HepG2 (cell line): ENCODE data around the gene AUH.

Source experiments
- BHLHE40 ChIP-seq: IDR thresholded peaks from 2 replicates; pipeline ENCODE4 v1.6.1; 2011; ENCODE audit warnings: low read length, improper control_type of control experiment
- CAMTA2 ChIP-seq: sonication (generic); formaldehyde crosslinking; IDR thresholded peaks from 2 replicates; pipeline ENCODE4 v1.4.0; 2020; ENCODE audit warnings: mild to moderate bottlenecking, missing genetic modification reagents, borderline replicate concordance
- EZH2 ChIP-seq: conservative IDR thresholded peaks from 2 replicates; pipeline ENCODE4 v1.6.1; 2012; ENCODE audit warnings: mild to moderate bottlenecking, low read depth, low read length, moderate library complexity
- GFI1 ChIP-seq: sonication (generic); formaldehyde crosslinking; IDR thresholded peaks from 2 replicates; pipeline ENCODE4 v1.5.0; 2020; ENCODE audit warnings: missing genetic modification reagents, mild to moderate bottlenecking, borderline replicate concordance
- JUNB ChIP-seq: sonication (generic); formaldehyde crosslinking; IDR thresholded peaks from 2 replicates; pipeline ENCODE4 v1.8.0; 2022; ENCODE audit warnings: missing genetic modification reagents, mild to moderate bottlenecking, borderline replicate concordance
- KDM1A ChIP-seq: IDR thresholded peaks from 2 replicates; pipeline ENCODE4 v1.6.1; 2016; ENCODE audit warnings: missing compliant biosample characterization
- KLF15 ChIP-seq: sonication (generic); formaldehyde crosslinking; IDR thresholded peaks from 2 replicates; pipeline ENCODE4 v1.8.1; 2023; ENCODE audit warnings: borderline replicate concordance, mild to moderate bottlenecking, inconsistent platforms, missing genetic modification reagents, mixed read lengths
- KLF6 ChIP-seq: IDR thresholded peaks from 2 replicates; pipeline ENCODE4 v1.8.0; 2016; ENCODE audit warnings: missing biosample characterization, missing genetic modification reagents
- PAXIP1 ChIP-seq: sonication (generic); formaldehyde crosslinking; conservative IDR thresholded peaks from 2 replicates; pipeline ENCODE4 v1.4.0; 2020; ENCODE audit warnings: mild to moderate bottlenecking, missing genetic modification reagents, moderate library complexity
- POLR2A ChIP-seq, 2 experiments: IDR thresholded peaks; 2 replicates each; pipeline ENCODE4 v1.6.1; 2011; ENCODE audit warnings: low read depth in 2 of 2, low read length in 2 of 2, mild to moderate bottlenecking in 1 of 2, moderate library complexity in 1 of 2; ENCODE audit not compliant: insufficient read depth in 1 of 2
- SP2 ChIP-seq: sonication (generic); formaldehyde crosslinking; IDR thresholded peaks from 2 replicates; pipeline ENCODE4 v1.5.1; 2020; ENCODE audit warnings: mild to moderate bottlenecking, missing genetic modification reagents
- ZNF639 ChIP-seq: conservative IDR thresholded peaks from 2 replicates; pipeline ENCODE4 v1.6.1; 2018; ENCODE audit warnings: missing genetic modification reagents

- TF ChIP-seq KLF6 (no peak), JUNB (CRISPR knock-in tag) (no peak), CAMTA2 (CRISPR knock-in tag) (no peak), GFI1 (CRISPR knock-in tag) (peak; percentile 32; the same call in 1 of the 2 replicates), KDM1A (CRISPR knock-in tag) (no peak), PAXIP1 (CRISPR knock-in tag) (no peak), SP2 (no peak), POLR2A (IDR thresholded peaks at IDR 0.05; ENCODE audit: insufficient read depth in 1 of 2, low read depth in 2 of 2, low read length in 2 of 2) (no peak), EZH2 (no peak), KLF15 (no peak), BHLHE40 (no peak), ZNF639 (CRISPR knock-in tag) (no peak)
Observed at GRCh38 chr9:91212596-91213243, 149.0 kb downstream of the AUH start.
